ENCODE results near the gene CFLAR.
"Not testable (repeated sequence)": the region's sequence is repeated elsewhere in the genome, so short reads cannot be mapped to it uniquely, and the experiment has no call there.

Gene CFLAR

GRCh38 chr2:201156036-201156435 lies 40.1 kb downstream of the CFLAR start:
- TF ChIP-seq TAF1 (IDR thresholded peaks at IDR 0.05; ENCODE audit: low read depth, low read length) (no peak), SPI1 (IDR thresholded peaks at IDR 0.05; ENCODE audit: low read depth, low read length) (no peak), POLR2AphosphoS5 (IDR thresholded peaks at IDR 0.05; ENCODE audit: low read depth, low read length) (no peak), PAX5 (IDR thresholded peaks at IDR 0.05; ENCODE audit: insufficient read depth, low read length, severe bottlenecking) (no peak), POLR2A (IDR thresholded peaks at IDR 0.05; ENCODE audit: low read depth, low read length) (no peak), POU2F2 (IDR thresholded peaks at IDR 0.05; ENCODE audit: low read depth, low read length) (no peak)
- FAIRE-seq, result no peak
- no peak for DNase-seq (ENCODE audit: insufficient read length, low spot score)

- DNase-seq (ENCODE audit: insufficient read length, low spot score) (no peak), FAIRE-seq (no peak)
- TF ChIP-seq SPI1 (IDR thresholded peaks at IDR 0.05; ENCODE audit: low read depth, low read length) (no peak), POLR2A (IDR thresholded peaks at IDR 0.05; ENCODE audit: low read depth, low read length) (no peak), POU2F2 (IDR thresholded peaks at IDR 0.05; ENCODE audit: low read depth, low read length) (no peak), PAX5 (IDR thresholded peaks at IDR 0.05; ENCODE audit: insufficient read depth, low read length, severe bottlenecking) (no peak), POLR2AphosphoS5 (IDR thresholded peaks at IDR 0.05; ENCODE audit: low read depth, low read length) (no peak), TAF1 (IDR thresholded peaks at IDR 0.05; ENCODE audit: low read depth, low read length) (no peak)
These were observed 40.7 kb downstream of the CFLAR start for GRCh38 chr2:201156640-201157039.

- FAIRE-seq (no peak), DNase-seq (ENCODE audit: insufficient read length, low spot score) (no peak)
- TF ChIP-seq TAF1 (IDR thresholded peaks at IDR 0.05; ENCODE audit: low read depth, low read length), result 0 out of 2 replicates have a peak, but pooled peaks have one; percentile 2
- TF ChIP-seq POU2F2 (IDR thresholded peaks at IDR 0.05; ENCODE audit: low read depth, low read length), result no peak
- no peak for TF ChIP-seq POLR2A (IDR thresholded peaks at IDR 0.05; ENCODE audit: low read depth, low read length)
These were observed 41.7 kb downstream of the CFLAR start for GRCh38 chr2:201157694-201158093.

- FAIRE-seq, result peak; percentile 94
- DNase-seq (ENCODE audit: insufficient read length, low spot score), result peak; percentile 44
- TF ChIP-seq POLR2A (IDR thresholded peaks at IDR 0.05; ENCODE audit: low read depth, low read length) (no peak), TAF1 (IDR thresholded peaks at IDR 0.05; ENCODE audit: low read depth, low read length) (0 out of 2 replicates have a peak, but pooled peaks have one; percentile 8), PAX5 (IDR thresholded peaks at IDR 0.05; ENCODE audit: insufficient read depth, low read length, severe bottlenecking) (no peak), SPI1 (IDR thresholded peaks at IDR 0.05; ENCODE audit: low read depth, low read length) (peak; percentile 95), POLR2AphosphoS5 (IDR thresholded peaks at IDR 0.05; ENCODE audit: low read depth, low read length) (peak; percentile 12; the same call in 1 of the 2 replicates), POU2F2 (IDR thresholded peaks at IDR 0.05; ENCODE audit: low read depth, low read length) (no peak)
These were observed 42.4 kb downstream of the CFLAR start for GRCh38 chr2:201158111-201158929.

- FAIRE-seq, result no peak
- DNase-seq (ENCODE audit: insufficient read length, low spot score), result no peak
- TF ChIP-seq POLR2A (IDR thresholded peaks at IDR 0.05; ENCODE audit: low read depth, low read length) (no peak), SPI1 (IDR thresholded peaks at IDR 0.05; ENCODE audit: low read depth, low read length) (no peak), POU2F2 (IDR thresholded peaks at IDR 0.05; ENCODE audit: low read depth, low read length) (no peak), TAF1 (IDR thresholded peaks at IDR 0.05; ENCODE audit: low read depth, low read length) (no peak), POLR2AphosphoS5 (IDR thresholded peaks at IDR 0.05; ENCODE audit: low read depth, low read length) (no peak), PAX5 (IDR thresholded peaks at IDR 0.05; ENCODE audit: insufficient read depth, low read length, severe bottlenecking) (no peak)
These were observed 48.2 kb downstream of the CFLAR start for GRCh38 chr2:201164166-201164565.

- FAIRE-seq (no peak), DNase-seq (ENCODE audit: insufficient read length, low spot score) (no peak)
- TF ChIP-seq POLR2A (IDR thresholded peaks at IDR 0.05; ENCODE audit: low read depth, low read length) (0 out of 2 replicates have a peak, but pooled peaks have one; percentile 35), SPI1 (IDR thresholded peaks at IDR 0.05; ENCODE audit: low read depth, low read length) (no peak), POU2F2 (IDR thresholded peaks at IDR 0.05; ENCODE audit: low read depth, low read length) (no peak), TAF1 (IDR thresholded peaks at IDR 0.05; ENCODE audit: low read depth, low read length) (no peak), PAX5 (IDR thresholded peaks at IDR 0.05; ENCODE audit: insufficient read depth, low read length, severe bottlenecking) (no peak), POLR2AphosphoS5 (IDR thresholded peaks at IDR 0.05; ENCODE audit: low read depth, low read length) (peak; percentile 55)
These were observed 51.6 kb downstream of the CFLAR start for GRCh38 chr2:201167546-201167945.

DNA sequence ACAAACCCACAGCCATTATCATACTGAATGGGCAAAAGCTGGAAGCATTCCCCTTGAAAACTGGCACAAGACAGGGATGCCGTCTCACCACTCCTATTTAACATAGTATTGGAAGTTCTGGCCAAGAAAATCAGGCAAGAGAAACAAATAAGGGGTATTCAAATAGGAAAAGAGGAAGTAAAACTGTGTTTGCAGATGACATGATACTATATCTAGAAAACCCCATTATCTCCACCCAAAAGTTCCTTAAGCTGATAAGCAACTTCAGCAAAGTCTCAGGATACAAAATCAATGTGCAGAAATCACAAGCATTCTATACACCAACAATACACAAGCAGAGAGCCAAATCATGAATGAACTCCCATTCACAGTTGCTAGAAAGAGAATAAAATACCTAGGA lies 52.5 kb downstream of the CFLAR start:
- DNase-seq (ENCODE audit: insufficient read length, low spot score); FAIRE-seq: not testable (repeated sequence)

DNA sequence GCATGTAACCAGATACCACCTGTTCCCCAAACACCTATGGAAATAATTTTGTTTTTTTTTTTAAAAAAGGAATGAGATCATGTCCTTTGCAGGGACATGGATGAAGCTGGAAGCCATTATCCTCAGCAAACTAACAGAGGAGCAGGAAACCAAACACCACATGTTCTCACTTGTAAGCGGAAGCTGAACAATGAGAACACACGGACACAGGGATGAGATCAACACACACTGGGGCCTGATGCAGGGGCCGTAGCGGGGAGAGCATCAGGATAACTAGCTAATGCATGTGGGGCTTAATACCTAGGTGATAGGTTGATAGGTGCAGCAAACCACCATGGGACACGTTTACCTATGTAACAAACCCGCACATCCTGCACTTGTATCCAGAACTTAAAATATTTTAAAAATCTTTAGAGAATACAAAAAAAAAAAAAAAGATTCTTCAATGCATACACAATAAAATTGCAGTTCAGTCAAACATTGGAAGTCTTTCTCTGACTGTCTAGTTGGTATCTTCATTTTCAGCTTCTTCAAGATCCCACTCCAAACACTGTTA lies 55.4 kb downstream of the CFLAR start:
- FAIRE-seq (no peak), DNase-seq (ENCODE audit: insufficient read length, low spot score) (no peak)
- TF ChIP-seq POLR2A (IDR thresholded peaks at IDR 0.05; ENCODE audit: low read depth, low read length) (no peak), POLR2AphosphoS5 (IDR thresholded peaks at IDR 0.05; ENCODE audit: low read depth, low read length) (no peak; the same call in 1 of the 2 replicates)

GRCh38 chr2:201172279-201172678 lies 56.3 kb downstream of the CFLAR start:
- FAIRE-seq (no peak), DNase-seq (ENCODE audit: insufficient read length, low spot score) (no peak)
- TF ChIP-seq POLR2AphosphoS5 (IDR thresholded peaks at IDR 0.05; ENCODE audit: low read depth, low read length) (no peak), TAF1 (IDR thresholded peaks at IDR 0.05; ENCODE audit: low read depth, low read length) (no peak), POLR2A (IDR thresholded peaks at IDR 0.05; ENCODE audit: low read depth, low read length) (no peak), PAX5 (IDR thresholded peaks at IDR 0.05; ENCODE audit: insufficient read depth, low read length, severe bottlenecking) (no peak), POU2F2 (IDR thresholded peaks at IDR 0.05; ENCODE audit: low read depth, low read length) (no peak), SPI1 (IDR thresholded peaks at IDR 0.05; ENCODE audit: low read depth, low read length) (no peak)

DNA sequence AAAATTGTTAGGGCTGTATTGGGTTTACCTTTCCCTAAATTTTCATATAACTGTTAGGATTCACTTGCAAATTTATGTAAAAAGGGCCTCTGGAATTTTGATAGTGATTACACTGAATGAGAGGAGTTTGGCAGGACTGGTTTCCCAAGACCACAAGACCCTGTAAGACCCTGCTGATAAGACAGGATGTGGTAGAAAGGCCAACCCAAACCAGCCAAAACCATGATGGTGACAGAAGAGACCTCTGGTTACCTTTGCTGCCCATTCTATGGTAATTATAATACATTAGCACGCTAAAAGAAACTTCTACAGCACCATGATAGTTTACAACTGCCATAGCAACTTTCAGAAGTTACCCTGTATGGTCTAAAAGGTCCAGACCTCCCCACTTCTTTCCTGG lies 58.7 kb downstream of the CFLAR start:
- FAIRE-seq (no peak), DNase-seq (ENCODE audit: insufficient read length, low spot score) (no peak)
- TF ChIP-seq SPI1 (IDR thresholded peaks at IDR 0.05; ENCODE audit: low read depth, low read length), result no peak
- TF ChIP-seq TAF1 (IDR thresholded peaks at IDR 0.05; ENCODE audit: low read depth, low read length), result no peak
- no peak for TF ChIP-seq PAX5 (IDR thresholded peaks at IDR 0.05; ENCODE audit: insufficient read depth, low read length, severe bottlenecking)
- TF ChIP-seq POLR2AphosphoS5 (IDR thresholded peaks at IDR 0.05; ENCODE audit: low read depth, low read length), result no peak
- TF ChIP-seq POLR2A (IDR thresholded peaks at IDR 0.05; ENCODE audit: low read depth, low read length), result no peak
- TF ChIP-seq POU2F2 (IDR thresholded peaks at IDR 0.05; ENCODE audit: low read depth, low read length), result no peak
